SH-SY5Y (cell line): Measurements from ENCODE around the gene TMEM52B.

ENCODE experiments used
- GATA2 ChIP-seq: IDR thresholded peaks from 2 replicates; pipeline ENCODE4 v1.6.1; 2011; ENCODE audit warnings: mild to moderate bottlenecking, low read depth, low read length
- GATA3 ChIP-seq: IDR thresholded peaks from 2 replicates; pipeline ENCODE4 v1.6.1; 2011; ENCODE audit warnings: low read depth, mild to moderate bottlenecking, low read length, moderate library complexity

DNA sequence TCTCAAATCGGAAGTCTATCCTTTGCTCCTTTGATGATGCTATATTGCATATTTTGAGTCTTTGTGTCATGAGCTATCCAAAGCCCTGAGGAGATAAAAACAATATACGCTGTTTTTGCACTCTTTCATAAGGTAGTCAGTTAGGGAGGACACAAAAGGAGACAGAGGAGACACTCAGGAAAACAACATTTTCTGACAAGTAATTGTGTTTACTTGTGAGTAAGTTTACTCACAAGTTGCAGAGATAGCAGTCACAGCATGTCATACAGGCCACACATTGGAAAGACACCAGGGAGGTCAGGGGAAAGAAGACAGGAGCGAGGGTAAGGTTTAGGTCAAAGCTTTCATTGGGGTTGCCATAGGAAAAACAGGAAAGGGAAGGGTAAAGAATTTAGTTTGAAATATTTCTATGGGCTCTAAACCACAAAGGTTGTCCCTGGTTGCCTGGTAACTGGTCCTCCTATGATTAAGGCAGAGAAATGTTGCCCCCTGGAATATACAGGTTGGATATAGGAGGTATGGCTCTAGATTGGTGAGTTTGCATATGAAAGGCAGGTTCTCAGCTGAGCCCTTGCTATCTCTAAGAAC is 26.5 kb downstream of the TMEM52B start:
- TF ChIP-seq GATA2 (no peak), GATA3 (no peak)
